ENCODE data around the gene PRKAB1.

DNA sequence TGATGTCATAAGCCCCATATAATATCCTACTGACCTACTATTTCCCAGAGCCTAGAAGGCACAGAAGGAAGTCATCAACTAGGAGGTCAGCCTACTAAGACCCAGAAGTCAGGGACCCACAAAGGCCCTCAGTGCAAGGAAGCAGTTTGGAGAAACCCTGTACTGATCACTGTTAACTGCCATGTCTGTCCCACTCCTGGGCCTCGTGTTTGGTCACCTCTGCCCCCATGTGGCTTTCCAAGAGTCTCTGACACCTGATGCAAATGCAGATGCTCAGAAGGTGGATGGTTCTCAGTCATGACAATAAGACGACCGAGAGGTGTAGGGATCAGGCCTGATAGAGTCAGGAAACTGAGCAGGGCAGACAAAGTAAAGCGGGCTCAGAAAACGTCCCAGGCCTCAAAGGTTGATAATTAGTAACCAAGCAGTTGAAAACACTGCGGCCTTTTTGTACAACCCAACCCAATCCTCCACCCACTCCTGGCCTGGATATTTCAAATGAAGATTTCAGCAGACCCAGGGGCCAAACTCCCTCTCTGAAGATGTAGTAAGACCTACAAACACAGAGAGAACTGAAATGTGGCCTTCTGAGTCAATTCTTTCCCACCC, 23.4 kb downstream of the PRKAB1 start:
- TF ChIP-seq, protein P1, sequence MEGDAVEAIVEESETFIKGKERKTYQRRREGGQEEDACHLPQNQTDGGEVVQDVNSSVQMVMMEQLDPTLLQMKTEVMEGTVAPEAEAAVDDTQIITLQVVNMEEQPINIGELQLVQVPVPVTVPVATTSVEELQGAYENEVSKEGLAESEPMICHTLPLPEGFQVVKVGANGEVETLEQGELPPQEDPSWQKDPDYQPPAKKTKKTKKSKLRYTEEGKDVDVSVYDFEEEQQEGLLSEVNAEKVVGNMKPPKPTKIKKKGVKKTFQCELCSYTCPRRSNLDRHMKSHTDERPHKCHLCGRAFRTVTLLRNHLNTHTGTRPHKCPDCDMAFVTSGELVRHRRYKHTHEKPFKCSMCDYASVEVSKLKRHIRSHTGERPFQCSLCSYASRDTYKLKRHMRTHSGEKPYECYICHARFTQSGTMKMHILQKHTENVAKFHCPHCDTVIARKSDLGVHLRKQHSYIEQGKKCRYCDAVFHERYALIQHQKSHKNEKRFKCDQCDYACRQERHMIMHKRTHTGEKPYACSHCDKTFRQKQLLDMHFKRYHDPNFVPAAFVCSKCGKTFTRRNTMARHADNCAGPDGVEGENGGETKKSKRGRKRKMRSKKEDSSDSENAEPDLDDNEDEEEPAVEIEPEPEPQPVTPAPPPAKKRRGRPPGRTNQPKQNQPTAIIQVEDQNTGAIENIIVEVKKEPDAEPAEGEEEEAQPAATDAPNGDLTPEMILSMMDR (IDR thresholded peaks at IDR 0.05; ENCODE audit: low read length) = no peak
- TF ChIP-seq EZH2 (optimal IDR thresholded peaks at IDR 0.05; ENCODE audit: low read depth, low read length) (no peak), EZH2phosphoT487 (IDR thresholded peaks at IDR 0.05; ENCODE audit: low read length) (no peak)
